CD4-positive, alpha-beta T cell treated with Interleukin-1 beta for 1 hour (primary cell): ENCODE data around the gene PFN4.
"Not testable (repeated sequence)": the region's sequence is repeated elsewhere in the genome, so short reads cannot be mapped to it uniquely, and the experiment has no call there.

Experiments
- DNase-seq, 2 donors: peaks; one replicate each; pipeline ENCODE4 v3.0.0-alpha.2; 2020 to 2022

PFN4 gene

GRCh38 chr2:24123195-24123921 lies at the start of gene PFN4, which contains the start of gene FAM228B:
PFN4 (minus strand) TSS chr2:24123334; CDS start chr2:24122535, 799 bp downstream.
FAM228B (plus strand) TSS chr2:24123469; CDS start chr2:24124362, 893 bp downstream.
- peak; percentile 60 to 72 for DNase-seq

DNA sequence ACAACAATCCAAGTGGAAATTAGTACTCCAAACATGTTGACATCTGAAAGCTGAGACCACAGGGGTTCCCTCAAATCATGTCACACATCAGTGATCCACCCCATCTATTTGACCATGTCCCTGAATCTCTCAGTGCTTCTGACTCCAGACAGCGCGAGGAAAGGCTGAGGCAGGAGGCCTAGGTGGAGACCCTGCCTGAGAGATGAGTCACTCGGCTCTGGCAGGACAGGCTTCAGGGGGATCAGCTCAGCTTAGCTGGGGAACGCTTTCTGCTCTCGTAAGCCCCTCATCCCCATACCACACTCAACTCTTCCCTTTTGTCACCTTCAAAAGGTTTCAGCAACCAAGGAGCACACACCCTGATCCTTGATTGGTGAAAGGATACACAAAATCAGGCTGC lies 45.9 kb upstream of the PFN4 start:
- no peak for DNase-seq

DNA sequence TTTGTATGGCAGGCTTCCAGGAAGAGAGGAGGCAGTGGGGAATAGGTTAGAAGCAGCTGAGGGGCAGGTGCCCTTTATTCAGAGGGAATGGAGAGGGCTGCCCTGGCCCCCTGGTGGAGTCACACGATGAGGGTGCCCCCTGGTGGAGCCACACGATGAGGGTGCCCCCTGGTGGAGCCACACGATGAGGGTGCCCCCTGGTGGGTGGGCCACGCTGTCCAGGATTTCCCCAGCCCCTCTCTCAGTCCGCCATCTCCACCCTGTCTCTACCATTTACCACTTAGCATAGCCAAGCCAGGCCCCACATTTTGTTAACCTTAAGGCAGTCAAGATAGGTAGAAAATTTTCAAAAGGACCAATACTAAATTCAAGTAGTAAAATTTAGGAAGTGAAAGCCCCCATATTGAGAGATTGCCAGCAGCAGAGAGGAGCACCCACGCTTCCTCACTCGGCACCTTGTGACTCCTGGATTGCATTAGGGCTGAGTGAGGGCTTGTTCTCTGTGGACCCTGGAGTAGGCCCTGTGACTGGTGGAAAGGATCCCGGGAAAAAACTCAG lies 41.4 kb upstream of the PFN4 start:
- DNase-seq = peak; percentile 13 to 21

GRCh38 chr2:24163601-24164000 lies 40.5 kb upstream of the PFN4 start:
- DNase-seq = no peak

DNA sequence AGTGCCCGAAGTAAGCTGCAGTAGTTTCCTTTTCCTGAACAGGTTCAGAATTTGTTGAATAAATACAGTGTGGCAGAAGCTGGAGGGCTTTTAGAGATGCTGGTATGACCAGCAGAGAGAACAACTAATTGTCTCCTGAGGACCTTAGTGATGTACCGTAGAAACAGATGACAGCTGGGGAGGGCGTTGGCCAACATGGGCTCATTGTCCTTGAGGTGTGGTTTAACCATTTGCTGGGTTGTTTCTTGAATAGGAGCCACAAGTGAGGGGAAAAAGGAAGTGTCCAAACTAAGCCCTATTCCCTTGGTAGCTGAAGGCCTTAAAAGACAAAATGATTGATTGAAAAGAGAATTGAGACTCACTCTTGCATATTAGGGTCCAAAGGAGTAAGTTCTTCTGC lies 40.1 kb upstream of the PFN4 start:
- no peak for DNase-seq

DNA sequence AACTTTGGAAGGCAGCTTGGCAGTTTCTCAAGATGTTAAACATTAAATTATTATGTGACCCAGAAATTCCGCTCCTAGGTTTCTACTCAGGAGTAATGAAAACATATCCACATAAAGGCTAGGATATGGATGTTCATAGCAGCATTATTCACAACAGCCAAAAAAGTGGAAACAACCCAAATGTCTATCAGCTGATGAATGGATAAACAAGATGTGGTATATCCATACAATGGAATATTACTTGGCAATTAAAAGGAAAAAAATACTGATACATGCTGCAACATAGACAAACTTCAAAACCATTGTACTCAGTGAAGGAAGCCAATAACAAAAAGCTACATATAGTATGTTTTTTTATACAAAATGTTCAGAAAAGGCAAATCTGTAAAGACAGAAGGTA lies 39.4 kb upstream of the PFN4 start:
- no peak for DNase-seq

DNA sequence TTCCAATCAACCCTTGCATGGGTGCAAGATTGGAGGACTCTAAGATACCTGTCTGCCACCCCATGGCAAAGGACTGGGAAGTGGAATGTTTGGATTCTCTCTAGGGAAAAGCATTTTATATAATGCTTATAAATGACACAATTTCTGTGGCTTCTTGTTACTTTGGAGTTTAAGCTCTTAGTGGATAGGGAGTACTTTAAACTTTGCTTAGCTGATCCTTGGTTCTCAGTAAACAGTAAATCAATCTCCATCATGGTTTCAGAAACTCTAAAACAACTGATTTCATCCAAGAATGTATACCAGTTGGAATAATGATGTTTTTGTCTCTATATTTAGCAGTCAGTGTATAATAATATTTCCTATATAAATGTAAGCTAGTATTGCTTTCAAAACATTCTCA lies 37.6 kb upstream of the PFN4 start:
- no peak for DNase-seq

DNA sequence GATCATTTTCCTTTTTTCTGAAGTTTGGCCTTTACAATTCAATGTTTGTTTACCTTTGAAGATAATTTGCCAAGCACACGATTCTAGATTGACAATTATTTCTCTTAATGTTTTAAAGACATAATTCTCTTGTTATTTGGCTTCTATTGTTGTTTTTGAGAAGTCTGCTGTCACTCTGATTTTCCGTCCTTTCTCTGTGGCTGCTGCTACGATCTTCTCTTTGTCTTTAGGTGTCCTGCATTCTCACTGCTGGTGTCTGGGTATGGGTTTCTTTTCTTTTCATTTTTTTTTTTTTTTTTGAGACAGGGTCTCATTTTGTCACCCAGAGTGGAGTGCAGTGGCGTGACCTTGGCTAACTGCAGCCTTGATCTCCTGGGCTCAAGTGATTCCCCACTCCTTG lies 36.6 kb upstream of the PFN4 start:
- DNase-seq = no peak

DNA sequence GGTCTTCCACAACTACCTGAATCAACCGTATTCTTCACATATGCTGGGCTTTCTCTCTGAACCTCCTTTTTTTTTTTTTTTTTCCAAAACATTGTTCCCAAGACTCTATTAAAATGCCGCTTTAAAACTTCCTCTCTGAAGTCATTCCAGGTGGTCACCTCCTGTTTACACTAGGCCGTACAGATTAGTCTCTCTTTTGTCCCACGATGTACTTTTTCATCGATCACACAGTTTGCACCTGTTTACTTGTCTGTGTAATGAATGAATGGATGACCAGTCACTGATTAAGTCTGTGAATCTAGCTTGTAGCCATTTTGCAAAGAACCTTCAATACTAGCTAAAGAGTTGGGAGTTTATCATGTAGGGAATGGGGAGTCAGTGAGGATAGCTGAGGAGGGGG lies 35.0 kb upstream of the PFN4 start:
- no peak for DNase-seq

GRCh38 chr2:24153478-24153877 lies 30.3 kb upstream of the PFN4 start:
- no peak for DNase-seq

DNA sequence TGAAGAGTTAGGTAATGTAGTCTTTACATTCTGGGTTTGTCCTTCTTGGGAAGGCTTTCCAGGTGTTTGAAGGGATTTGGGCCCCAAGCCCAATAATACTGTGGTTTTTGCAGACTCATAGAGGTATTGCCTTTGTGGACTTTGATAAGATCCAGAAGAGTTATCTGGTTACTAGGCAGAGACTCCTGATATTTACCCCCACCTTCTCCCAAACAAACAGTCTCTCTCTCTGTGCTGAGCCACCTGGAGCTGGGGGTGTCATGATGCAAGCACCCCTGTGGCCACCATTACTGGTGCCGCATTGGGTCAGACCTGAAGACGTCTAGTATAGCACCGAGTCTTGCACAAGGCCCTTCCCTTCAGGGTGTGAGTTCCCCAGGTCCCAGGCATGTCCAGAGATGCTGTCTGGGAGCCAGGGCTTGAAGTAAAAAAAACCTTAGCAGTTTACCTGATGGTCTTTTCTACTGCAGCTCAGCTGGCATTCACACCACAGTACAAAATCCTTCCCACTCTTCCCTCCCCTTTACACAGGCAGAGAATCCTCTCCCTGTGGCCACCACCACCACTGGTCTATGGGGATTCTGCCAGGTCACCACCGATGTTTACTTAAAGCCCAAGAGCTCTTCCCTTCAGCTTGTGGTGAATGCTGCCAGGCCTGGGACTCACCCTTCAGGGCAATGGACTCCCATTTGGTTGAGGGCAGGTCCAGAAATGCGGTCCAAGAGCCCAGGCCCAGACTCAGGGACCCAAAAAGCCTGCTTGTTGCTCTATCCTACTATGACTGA lies 29.5 kb upstream of the PFN4 start:
- no peak for DNase-seq

DNA sequence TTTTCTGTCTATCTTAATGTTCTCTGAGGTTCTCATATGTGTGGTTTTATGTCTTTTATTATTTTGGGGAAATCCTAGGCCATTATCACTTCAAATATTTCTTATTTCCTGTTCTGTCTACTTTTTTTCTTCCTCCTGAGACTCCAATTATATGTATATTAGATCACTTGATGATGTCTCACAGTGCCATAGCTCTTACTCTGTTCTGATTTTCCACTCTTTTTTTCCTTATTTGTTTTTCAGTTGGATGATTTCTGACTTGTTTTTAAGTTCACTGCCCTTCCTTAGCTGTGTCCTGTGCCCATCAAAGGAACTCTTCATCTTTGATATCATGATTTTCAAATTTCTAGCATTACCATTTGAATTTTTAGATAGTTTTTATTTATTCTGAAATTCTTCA lies 24.2 kb upstream of the PFN4 start:
- DNase-seq = no peak

- not testable (repeated sequence) for DNase-seq
These were observed 17.2 kb upstream of the PFN4 start for GRCh38 chr2:24140305-24140704.

GRCh38 chr2:24132543-24132942 lies 9.4 kb upstream of the PFN4 start:
- DNase-seq = no peak

GRCh38 chr2:24125956-24126355 lies 2.8 kb upstream of the PFN4 start:
- no peak for DNase-seq

DNA sequence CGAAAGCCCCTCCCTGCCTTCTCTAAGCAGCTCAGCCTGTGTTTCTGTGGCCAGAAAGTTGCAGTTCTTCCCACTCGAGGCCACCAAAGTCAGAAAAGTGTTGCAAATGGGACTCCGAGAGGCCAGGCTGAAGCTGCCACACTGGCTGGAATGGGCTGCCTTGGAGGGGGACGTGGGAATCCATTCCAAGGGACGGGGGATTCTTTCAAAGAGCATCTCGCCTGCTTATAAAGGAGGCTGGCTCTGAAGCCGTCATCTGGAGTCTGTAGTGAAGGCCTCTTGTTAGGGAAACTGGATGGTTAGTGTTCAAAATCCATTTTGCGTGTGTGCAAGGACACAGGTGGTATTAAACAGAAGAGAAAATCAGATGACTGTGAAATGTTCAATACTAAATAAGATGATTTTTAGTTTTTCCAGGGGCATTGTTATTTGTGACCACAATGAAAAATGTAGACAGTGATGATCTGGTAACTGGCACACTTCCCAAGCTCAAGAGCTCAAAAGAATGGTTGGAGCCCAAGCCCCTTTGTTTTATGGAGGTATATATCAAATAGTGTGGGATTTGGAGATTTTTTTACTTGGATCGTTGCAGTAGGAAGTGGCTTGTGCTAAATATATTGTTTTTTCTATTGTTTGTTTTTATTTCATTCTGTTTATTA lies 917 bp upstream of the PFN4 start:
- DNase-seq = no peak

DNA sequence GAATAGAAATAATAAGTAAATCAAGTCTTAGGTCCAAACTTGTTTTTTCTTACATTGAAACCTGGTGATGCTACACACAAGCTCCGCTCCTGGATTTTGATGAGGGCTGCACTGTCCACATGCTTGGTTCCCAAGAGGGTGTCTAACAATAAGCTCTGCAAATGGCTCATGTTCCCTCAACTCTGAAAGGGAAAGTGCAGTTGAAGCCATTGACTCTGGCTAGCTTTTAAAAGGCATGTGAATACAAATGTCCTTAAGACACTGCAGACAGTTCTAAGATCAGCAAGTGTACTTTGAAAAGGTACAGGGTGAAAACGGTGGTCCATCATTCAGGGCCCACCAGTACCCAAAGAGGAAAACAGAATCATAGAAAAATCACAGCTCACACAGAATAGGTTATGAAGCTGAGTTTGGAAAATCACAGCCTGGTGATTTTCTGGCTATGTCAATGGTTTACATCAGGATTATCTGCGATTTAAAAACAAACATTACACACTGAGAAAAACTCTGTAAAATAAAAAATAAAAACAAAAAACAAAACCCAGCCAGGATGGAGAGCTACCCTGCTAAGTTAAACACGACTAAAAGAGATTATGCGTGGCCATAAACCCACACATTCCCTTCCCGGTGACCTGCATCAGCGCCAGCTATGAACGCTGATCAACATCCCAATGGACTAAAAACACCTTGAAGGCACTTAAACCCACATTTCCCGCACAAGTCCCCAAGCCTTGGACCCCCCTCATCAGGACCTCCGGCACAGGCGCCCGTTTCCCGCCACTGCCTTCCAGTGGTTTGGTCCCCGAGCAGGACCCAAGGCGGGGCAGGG lies 554 bp downstream of the PFN4 start:
- no peak for DNase-seq

- DNase-seq = no peak
These were observed 1.7 kb downstream of the PFN4 start for GRCh38 chr2:24121469-24121868.

DNA sequence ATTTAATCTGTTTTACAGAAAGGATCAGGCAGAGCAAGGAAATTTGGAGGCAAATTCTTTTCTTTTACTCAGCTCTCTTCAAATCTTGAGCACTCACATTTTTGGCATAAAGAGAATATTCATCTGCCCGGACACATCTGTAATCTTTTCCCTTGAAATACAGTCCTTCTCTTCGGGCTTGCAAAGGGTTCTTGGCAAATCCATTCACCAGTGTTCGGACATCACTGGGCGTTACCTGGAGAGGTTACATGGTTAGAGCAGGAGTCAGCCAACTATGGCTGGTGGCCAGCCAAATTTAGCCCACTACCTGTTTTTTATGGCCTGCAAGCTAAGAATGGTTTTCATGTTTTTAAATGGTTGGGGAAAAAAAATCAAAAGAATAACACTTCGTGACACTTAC lies 2.1 kb downstream of the PFN4 start:
- no peak for DNase-seq

DNA sequence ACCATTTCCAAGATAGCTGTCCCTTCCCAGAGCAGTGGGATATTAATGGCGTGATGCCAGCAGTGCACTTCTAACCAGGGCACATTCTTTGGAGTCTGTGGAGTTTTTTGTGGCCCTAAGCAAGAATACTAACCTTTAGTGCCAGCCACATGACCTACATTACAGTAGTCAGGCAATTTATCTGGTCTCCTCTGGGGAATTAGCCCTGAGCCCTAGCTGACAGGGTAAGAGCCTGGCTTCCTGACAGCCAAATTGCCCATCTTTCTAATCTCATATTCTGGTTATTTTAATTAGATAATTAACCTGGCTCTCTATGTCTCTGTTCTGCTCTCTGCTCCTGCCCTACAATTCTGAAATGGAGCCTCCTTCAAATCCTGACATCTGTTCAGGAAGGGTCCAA lies 5.2 kb downstream of the PFN4 start:
- DNase-seq = no peak

DNA sequence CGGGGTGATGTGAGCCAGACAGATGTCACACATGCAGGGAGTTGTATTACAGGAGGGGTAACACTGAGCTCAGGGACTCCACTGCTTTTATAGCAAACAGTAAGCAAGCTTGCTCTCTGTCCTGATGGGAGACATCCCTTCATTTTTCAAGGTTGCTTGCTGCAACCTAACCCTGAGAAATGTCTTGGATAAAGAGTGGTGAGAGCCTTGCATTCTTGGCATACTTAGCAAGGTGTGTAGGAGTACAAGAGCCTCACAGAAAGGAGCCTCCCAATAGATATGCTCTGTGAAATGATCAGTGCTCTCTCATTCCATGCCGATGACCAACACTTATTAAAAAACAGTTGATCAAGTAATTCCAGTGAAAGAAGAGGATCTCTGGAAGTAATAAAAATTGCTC lies 8.1 kb downstream of the PFN4 start:
- no peak for DNase-seq

DNA sequence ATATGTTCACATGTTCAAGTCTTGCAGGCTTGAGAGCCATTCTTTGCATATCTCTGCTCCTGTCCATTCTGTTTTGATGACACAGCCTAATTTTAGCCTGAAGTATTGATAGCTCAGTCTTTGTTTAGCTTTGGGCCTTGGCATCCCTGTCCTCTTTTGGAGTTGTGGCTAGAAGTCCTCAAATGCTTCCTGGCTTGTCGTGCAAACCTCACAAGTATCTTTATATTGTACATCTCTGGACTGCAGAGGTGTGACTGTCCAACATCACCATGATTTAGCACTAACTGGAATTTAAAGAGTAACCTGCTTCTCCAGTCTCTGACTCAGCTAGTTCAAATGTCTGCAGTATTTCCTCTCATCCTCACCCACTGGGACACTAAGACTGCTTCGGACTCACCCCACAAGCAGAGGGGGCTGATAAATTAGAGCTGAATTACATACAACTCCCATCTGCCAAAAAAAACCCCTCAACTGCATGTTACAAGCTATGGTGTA lies 11.7 kb downstream of the PFN4 start:
- no peak for DNase-seq
